Fibroblast of lung (primary cell): ENCODE measurements around the gene SEM1. TPM values are rescaled to one million over a fixed set of nuclear protein-coding genes. Genes with fewer than 3 reads are reported as not detected.

Source experiments
- DNase-seq, 2 donors: peaks; one replicate each; pipeline versions ENCODE4 v3.0.0 to v3.0.0-alpha.2; 2010; ENCODE audit warnings: low read depth in 2 of 2
- H2AFZ ChIP-seq: 2 replicates; pipeline ENCODE4 v1.5.1; 2012; ENCODE audit warnings: low read length, control low read depth, inconsistent platforms
- H3K27ac ChIP-seq: 2 replicates; pipeline ENCODE4 v1.5.1; 2011; ENCODE audit warnings: low read length, control low read depth; ENCODE audit not compliant: insufficient read depth
- H3K27me3 ChIP-seq: 2 replicates; pipeline ENCODE4 v1.5.1; 2011; ENCODE audit warnings: mild to moderate bottlenecking, low read length; ENCODE audit not compliant: control insufficient read depth, insufficient read depth
- H3K36me3 ChIP-seq: 2 replicates; pipeline ENCODE4 v1.5.1; 2011; ENCODE audit warnings: low read length; ENCODE audit not compliant: control insufficient read depth, insufficient read depth
- H3K4me1 ChIP-seq: 2 replicates; pipeline ENCODE4 v1.5.1; 2011; ENCODE audit warnings: low read length; ENCODE audit not compliant: control insufficient read depth, insufficient read depth; ENCODE audit errors: extremely low read depth
- H3K4me2 ChIP-seq: 2 replicates; pipeline ENCODE4 v1.5.1; 2011; ENCODE audit warnings: low read length, control low read depth; ENCODE audit not compliant: insufficient read depth; ENCODE audit errors: extremely low read depth
- H3K4me3 ChIP-seq, 4 experiments: fragments of 200-600 bp in 1 of 4; sonication (generic) in 1 of 4; replicated peaks in 1 of 4; 2 replicates each; pipeline ENCODE4 v1.5.1; 2011 to 2016; ENCODE audit warnings: low read length in 4 of 4, low read depth in 3 of 4, mild to moderate bottlenecking in 3 of 4, control low read depth in 2 of 4, inconsistent platforms in 1 of 4, mixed read lengths in 1 of 4; ENCODE audit not compliant: insufficient read depth in 1 of 4; ENCODE audit errors: control extremely low read depth in 1 of 4
- H3K79me2 ChIP-seq: 2 replicates; pipeline ENCODE4 v1.5.1; 2012; ENCODE audit warnings: mild to moderate bottlenecking, low read length, inconsistent platforms; ENCODE audit not compliant: control insufficient read depth, insufficient read depth
- H3K9ac ChIP-seq: 2 replicates; pipeline ENCODE4 v1.5.1; 2011; ENCODE audit warnings: mild to moderate bottlenecking, low read length, control low read depth; ENCODE audit not compliant: insufficient read depth
- H3K9me3 ChIP-seq: 2 replicates; pipeline ENCODE4 v1.5.1; 2012; ENCODE audit warnings: low read depth, low read length; ENCODE audit not compliant: control insufficient read depth, insufficient read depth
- H4K20me1 ChIP-seq: 2 replicates; pipeline ENCODE4 v1.5.1; 2011; ENCODE audit warnings: low read length; ENCODE audit not compliant: control insufficient read depth, insufficient read depth; ENCODE audit errors: extremely low read depth
- CTCF ChIP-seq, 2 donors: IDR thresholded peaks in 1 of 2; conservative IDR thresholded peaks in 1 of 2; 1 replicate in 1 of 2; 2 replicates in 1 of 2; pipeline ENCODE4 v1.5.1; 2011 to 2012; ENCODE audit warnings: low read length in 2 of 2, control low read depth in 1 of 2, inconsistent platforms in 1 of 2, low read depth in 1 of 2, mild to moderate bottlenecking in 1 of 2
- EZH2 ChIP-seq: IDR thresholded peaks from 2 replicates; pipeline ENCODE4 v1.5.1; 2012; ENCODE audit warnings: low read length, control low read depth, mild to moderate bottlenecking; ENCODE audit errors: missing control alignments
- polyA plus RNA-seq, 2 donors: library from polyadenylated mRNA; depleted of rRNA in 1 of 2; stranded (reverse) in 1 of 2; unstranded in 1 of 2; fragments of >200 nt; gene quantifications; 2 replicates each; pipeline ENCODE4 v1.2.1, GENCODE V29; 2011 to 2012; ENCODE audit warnings: missing spikeins in 1 of 2
- total RNA-seq: library from RNA; depleted of rRNA; stranded (reverse); fragments of >200 nt; gene quantifications from 2 replicates; pipeline ENCODE4 v1.2.1, GENCODE V29; 2014

The SEM1 gene
- total and polyA plus RNA-seq, 2 donors (not counting 1 experiment from before 2014, with no cell fraction given), result 52.7 to 123 TPM

DNA sequence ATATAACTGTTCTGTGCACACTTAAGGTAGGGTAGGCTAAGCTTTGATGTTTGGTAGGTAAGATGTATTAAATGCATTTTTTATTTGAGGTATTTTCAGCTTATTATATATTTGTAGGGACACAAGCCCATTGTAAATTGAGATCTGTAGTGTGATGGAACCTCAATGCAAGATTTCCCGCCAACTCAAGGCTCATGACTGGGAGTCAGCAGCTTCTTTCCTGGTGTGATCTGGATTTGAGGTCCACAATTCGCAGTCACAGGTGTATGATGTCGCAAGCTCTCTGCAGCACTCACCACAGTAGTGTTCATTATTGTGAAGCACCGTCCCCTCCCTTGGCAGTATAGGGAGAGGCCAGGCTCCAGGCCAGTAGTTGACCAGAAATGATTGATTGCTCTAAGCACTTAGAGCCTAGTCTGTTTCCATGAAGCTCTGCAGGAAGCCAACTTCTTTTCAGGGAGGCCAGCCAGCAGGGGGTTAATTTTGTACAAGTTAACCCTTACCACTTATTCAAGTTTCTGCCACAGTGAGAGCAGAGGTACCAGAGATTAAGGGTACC is 54.9 kb downstream of the SEM1 start:
- H3K79me2 ChIP-seq, result no peaks in the 10 kb centered on the region
- no peak for TF ChIP-seq EZH2
- no peak for TF ChIP-seq CTCF (conservative IDR thresholded peaks at IDR 0.05 in 1 of 2, IDR thresholded peaks at IDR 0.05 in 1 of 2; ENCODE audit: low read depth in 1 of 2, low read length in 2 of 2)
- H3K9ac ChIP-seq, result no peak overlapping the region
- no peak overlapping the region for H2AFZ ChIP-seq
- H3K27ac ChIP-seq, result no peak overlapping the region
- no peaks in the 10 kb centered on the region for H4K20me1 ChIP-seq
- H3K4me3 ChIP-seq, result no peak overlapping the region
- no peak for DNase-seq
- H3K27me3 ChIP-seq, result no peaks in the 10 kb centered on the region
- no peak overlapping the region for H3K4me2 ChIP-seq
- no peaks in the 10 kb centered on the region for H3K4me1 ChIP-seq
- H3K36me3 ChIP-seq, result no peaks in the 10 kb centered on the region
- no peaks in the 10 kb centered on the region for H3K9me3 ChIP-seq

- no peak overlapping the region for H3K4me3 ChIP-seq
These were observed 59.7 kb downstream of the SEM1 start for GRCh38 chr7:96649981-96650380.

GRCh38 chr7:96648784-96649183 is 60.9 kb downstream of the SEM1 start:
- DNase-seq, result no peak
- no peaks in the 10 kb centered on the region for H3K79me2 ChIP-seq
- H3K27ac ChIP-seq, result no peak overlapping the region
- no peaks in the 10 kb centered on the region for H3K4me1 ChIP-seq
- no peak for TF ChIP-seq CTCF (conservative IDR thresholded peaks at IDR 0.05 in 1 of 2, IDR thresholded peaks at IDR 0.05 in 1 of 2; ENCODE audit: low read depth in 1 of 2, low read length in 2 of 2)
- no peak for TF ChIP-seq EZH2
- no peaks in the 10 kb centered on the region for H3K27me3 ChIP-seq
- no peaks in the 10 kb centered on the region for H3K9me3 ChIP-seq
- no peak overlapping the region for H2AFZ ChIP-seq
- H3K36me3 ChIP-seq, result no peaks in the 10 kb centered on the region
- no peak overlapping the region for H3K9ac ChIP-seq
- H3K4me3 ChIP-seq, result no peak overlapping the region
- no peak overlapping the region for H3K4me2 ChIP-seq
- no peaks in the 10 kb centered on the region for H4K20me1 ChIP-seq

More at GRCh38 chr7:96649981-96650380, 59.7 kb downstream of the SEM1 start:
- Histone ChIP-seq H3K27ac (no peak overlapping the region), H3K27me3 (no peaks in the 10 kb centered on the region), H3K9me3 (no peaks in the 10 kb centered on the region), H4K20me1 (no peaks in the 10 kb centered on the region), H3K9ac (no peak overlapping the region), H3K4me2 (no peak overlapping the region), H3K4me1 (no peaks in the 10 kb centered on the region), H3K79me2 (no peaks in the 10 kb centered on the region), H3K36me3 (no peaks in the 10 kb centered on the region), H2AFZ (no peak overlapping the region)
- DNase-seq, result peak; percentile 39 to 40
- TF ChIP-seq CTCF (conservative IDR thresholded peaks at IDR 0.05 in 1 of 2, IDR thresholded peaks at IDR 0.05 in 1 of 2; ENCODE audit: low read depth in 1 of 2, low read length in 2 of 2), result no peak
- no peak for TF ChIP-seq EZH2
